Glutamatergic neuron (in vitro differentiated cells): ENCODE results near the gene EXOG. TPM values are rescaled to one million over a fixed set of nuclear protein-coding genes. Genes with fewer than 3 reads are reported as not detected.

Experiments used
- DNase-seq: peaks from one replicate; pipeline ENCODE4 v3.0.0; 2022
- H3K27ac Mint-ChIP-seq: one replicate; pipeline ENCODE4 v1.8.0; 2020; ENCODE audit warnings: mild to moderate bottlenecking, mixed read lengths, inconsistent platforms; ENCODE audit not compliant: unreplicated experiment
- H3K27me3 Mint-ChIP-seq: one replicate; pipeline ENCODE4 v1.8.0; 2020; ENCODE audit warnings: mild to moderate bottlenecking, moderate library complexity, mixed read lengths, inconsistent platforms; ENCODE audit not compliant: unreplicated experiment
- H3K36me3 Mint-ChIP-seq: one replicate; pipeline ENCODE4 v1.8.0; 2020; ENCODE audit warnings: mild to moderate bottlenecking, mixed read lengths, inconsistent platforms; ENCODE audit not compliant: unreplicated experiment
- H3K4me1 Mint-ChIP-seq: one replicate; pipeline ENCODE4 v1.8.0; 2020; ENCODE audit warnings: mild to moderate bottlenecking, low read depth, mixed read lengths, inconsistent platforms; ENCODE audit not compliant: unreplicated experiment
- H3K4me3 Mint-ChIP-seq: one replicate; pipeline ENCODE4 v1.8.0; 2020; ENCODE audit warnings: mild to moderate bottlenecking, mixed read lengths, inconsistent platforms; ENCODE audit not compliant: unreplicated experiment
- H3K9me3 Mint-ChIP-seq: one replicate; pipeline ENCODE4 v1.8.0; 2020; ENCODE audit warnings: mild to moderate bottlenecking, moderate library complexity, mixed read lengths, inconsistent platforms; ENCODE audit not compliant: unreplicated experiment
- long read RNA-seq: library from polyadenylated mRNA; unstranded; transcript quantifications from one replicate; pipeline ENCODE4 v2.0.0, GENCODE V29; 2020; ENCODE audit not compliant: unreplicated experiment
- total RNA-seq: library from RNA; stranded (reverse); fragmentation: NEBNext Ultra II Directional; extraction: Animal tissue kit (Norgen Biotek cat#: 25700); gene quantifications from one replicate; pipeline ENCODE4 v1.2.1, GENCODE V29; 2021; ENCODE audit not compliant: unreplicated experiment
- TF ChIP-seq, protein P1 (sequence below): fragments of 200-600 bp; sonication (generic); IDR thresholded peaks from one replicate; pipeline ENCODE4 v1.5.0; 2021; ENCODE audit not compliant: partially characterized antibody, unreplicated experiment

The EXOG gene, protein sequence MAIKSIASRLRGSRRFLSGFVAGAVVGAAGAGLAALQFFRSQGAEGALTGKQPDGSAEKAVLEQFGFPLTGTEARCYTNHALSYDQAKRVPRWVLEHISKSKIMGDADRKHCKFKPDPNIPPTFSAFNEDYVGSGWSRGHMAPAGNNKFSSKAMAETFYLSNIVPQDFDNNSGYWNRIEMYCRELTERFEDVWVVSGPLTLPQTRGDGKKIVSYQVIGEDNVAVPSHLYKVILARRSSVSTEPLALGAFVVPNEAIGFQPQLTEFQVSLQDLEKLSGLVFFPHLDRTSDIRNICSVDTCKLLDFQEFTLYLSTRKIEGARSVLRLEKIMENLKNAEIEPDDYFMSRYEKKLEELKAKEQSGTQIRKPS
- total RNA-seq = 20.9 TPM
- long read RNA-seq, partial matches to known transcripts = 0 of 9 reads
- long read RNA-seq, other reads (novel, unspliced or antisense) = 6 of 9 reads

DNA sequence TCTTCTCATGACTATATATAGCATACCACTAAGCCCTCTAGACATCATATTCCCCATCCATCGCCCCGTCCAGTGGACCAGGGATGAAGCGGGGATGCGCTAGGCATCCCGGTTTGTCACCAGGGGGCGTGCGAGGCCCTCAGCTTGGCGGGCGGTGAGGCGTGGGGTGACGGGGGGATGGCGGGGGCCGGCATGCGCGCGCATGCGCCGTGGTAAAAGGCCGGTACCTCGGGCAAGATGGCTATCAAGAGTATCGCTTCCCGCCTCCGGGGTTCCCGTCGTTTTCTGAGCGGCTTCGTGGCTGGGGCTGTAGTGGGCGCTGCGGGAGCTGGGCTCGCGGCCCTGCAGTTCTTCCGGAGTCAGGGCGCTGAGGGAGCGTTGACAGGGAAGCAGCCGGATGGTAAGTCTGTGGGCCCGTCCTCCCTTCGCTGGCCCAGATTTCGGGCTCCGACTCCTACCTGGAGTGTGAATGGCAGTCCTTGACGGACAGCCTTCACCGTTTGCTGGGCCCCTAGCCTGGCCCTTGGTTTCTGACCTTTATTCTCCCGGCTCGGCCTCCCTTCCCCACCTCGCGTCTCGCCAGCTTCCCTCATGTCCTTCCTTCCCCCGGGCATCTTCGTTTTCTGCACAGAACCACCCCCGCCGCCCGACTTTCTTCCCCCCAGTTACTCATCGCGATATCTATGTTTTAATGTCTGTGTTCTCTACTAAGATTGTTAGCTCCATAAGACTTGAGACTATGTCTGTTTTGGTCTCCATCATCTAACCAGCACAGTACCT is at the start of gene EXOG:
Gene EXOG, plus strand, starts transcription at position 210 of the 780 bp plus-strand sequence. Its CDS starts 28 bp downstream, at position 238.
- Mint-ChIP-seq H3K27ac (peak within 1 kb of the TSS; percentile 68), H3K9me3 (peaks cover 1% of the 10 kb centered on the region), H3K27me3 (no peaks in the 10 kb centered on the region), H3K4me1 (no peaks in the 10 kb centered on the region), H3K4me3 (peak within 1 kb of the TSS; percentile 87), H3K36me3 (no peaks in the 10 kb centered on the region)
- DNase-seq = peak; percentile 99
- TF ChIP-seq, protein P1, sequence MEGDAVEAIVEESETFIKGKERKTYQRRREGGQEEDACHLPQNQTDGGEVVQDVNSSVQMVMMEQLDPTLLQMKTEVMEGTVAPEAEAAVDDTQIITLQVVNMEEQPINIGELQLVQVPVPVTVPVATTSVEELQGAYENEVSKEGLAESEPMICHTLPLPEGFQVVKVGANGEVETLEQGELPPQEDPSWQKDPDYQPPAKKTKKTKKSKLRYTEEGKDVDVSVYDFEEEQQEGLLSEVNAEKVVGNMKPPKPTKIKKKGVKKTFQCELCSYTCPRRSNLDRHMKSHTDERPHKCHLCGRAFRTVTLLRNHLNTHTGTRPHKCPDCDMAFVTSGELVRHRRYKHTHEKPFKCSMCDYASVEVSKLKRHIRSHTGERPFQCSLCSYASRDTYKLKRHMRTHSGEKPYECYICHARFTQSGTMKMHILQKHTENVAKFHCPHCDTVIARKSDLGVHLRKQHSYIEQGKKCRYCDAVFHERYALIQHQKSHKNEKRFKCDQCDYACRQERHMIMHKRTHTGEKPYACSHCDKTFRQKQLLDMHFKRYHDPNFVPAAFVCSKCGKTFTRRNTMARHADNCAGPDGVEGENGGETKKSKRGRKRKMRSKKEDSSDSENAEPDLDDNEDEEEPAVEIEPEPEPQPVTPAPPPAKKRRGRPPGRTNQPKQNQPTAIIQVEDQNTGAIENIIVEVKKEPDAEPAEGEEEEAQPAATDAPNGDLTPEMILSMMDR = peak; percentile 82

DNA sequence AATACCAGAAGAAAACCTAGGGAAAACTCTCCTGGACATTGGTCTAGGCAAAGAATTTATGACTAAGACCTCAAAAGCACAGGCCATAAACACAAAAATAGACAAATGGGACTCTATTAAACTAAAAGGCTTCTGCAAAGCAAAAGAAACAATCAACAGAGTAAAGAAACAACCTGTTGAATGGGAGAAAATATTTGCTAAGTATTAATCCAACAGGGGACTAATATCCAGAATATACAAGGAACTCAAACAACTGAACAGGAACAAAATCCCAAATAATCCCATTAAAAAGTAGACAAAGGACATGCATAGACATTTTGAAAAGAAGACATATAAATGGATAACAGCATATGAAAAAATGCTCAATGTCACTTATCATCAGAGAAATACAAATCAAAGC is 49.3 kb upstream of the EXOG start:
- Mint-ChIP-seq H3K4me1 (no peaks in the 10 kb centered on the region), H3K4me3 (no peak overlapping the region), H3K9me3 (peaks cover 4% of the 10 kb centered on the region), H3K36me3 (no peaks in the 10 kb centered on the region), H3K27ac (no peak overlapping the region), H3K27me3 (peaks cover 2% of the 10 kb centered on the region)
- TF ChIP-seq, protein P1 = no peak
- DNase-seq = no peak

DNA sequence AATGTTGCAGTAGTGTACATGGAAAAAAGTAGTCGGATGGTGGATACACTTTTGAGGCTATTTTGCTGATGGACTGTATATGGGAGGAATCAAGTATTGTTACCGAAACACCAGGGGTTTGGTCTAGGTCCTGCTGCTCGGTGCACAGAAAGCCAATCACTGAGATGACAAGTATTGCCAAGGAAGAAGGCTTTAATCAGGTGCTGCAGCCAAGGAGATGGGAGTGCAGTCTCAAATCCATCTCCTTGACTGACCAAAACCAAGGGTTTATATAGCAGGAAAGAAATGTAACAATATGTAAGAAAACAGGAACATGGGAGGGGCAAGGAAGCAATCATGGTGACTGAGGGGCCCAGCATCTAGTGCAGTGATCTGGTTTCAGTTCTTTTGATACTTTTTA is 45.3 kb upstream of the EXOG start:
- TF ChIP-seq, protein P1 = no peak
- peaks cover 2% of the 10 kb centered on the region for H3K4me1 Mint-ChIP-seq
- H3K27ac Mint-ChIP-seq = no peak overlapping the region
- peaks cover 13% of the 10 kb centered on the region for H3K9me3 Mint-ChIP-seq
- no peak for DNase-seq
- H3K4me3 Mint-ChIP-seq = no peak overlapping the region
- peaks cover 18% of the 10 kb centered on the region for H3K27me3 Mint-ChIP-seq
- H3K36me3 Mint-ChIP-seq = no peaks in the 10 kb centered on the region

DNA sequence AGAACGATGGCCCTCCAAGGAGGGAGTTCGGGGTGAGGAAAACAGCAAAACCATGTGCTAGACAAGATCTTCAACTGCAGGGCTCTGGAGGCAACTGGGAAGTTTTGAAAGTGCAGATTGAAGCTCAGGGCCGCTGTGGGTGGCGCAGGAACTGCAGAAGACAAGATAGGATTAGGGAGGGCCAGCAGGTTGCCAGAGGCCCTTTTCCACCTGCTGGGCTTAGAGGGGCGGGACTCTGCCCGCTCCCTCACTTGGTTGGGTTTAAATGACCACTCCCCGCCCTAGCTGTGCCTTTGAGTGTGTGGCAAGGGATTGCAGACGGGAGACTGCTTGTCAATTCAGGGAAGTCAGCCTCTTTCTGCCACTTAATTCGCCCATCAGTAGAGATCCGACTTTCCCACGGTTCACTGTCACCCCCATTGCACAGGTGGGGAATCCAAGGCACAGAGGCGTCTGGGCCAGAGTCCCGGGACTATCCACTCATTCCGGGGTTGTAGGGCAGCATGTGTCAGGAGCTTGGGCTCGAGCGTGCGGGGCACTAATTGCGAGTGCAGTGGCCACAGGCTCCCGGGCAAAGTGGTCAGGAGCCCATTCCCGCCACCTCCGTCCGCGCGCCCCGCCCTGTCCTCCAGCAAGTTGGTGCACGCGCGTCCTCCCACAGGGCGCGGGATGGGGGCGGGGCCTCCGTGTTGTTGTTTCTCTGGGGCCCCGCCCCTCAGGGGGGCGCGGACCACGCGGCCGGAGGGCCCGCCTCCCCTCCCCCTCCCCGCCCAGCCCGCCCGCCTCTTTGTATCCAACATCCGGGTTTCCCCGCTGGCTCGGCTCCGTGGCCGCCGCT is 42.8 kb upstream of the EXOG start, which contains the start of gene ACVR2B:
Gene ACVR2B, plus strand, starts transcription at position 816 of the 838 bp plus-strand sequence. CDS start 433 bp downstream, outside the sequence.
- Mint-ChIP-seq H3K4me1 (peaks cover 12% of the 10 kb centered on the region), H3K36me3 (no peaks in the 10 kb centered on the region), H3K27ac (peak within 1 kb of the TSS; percentile 100), H3K27me3 (peaks cover 21% of the 10 kb centered on the region), H3K9me3 (peaks cover 13% of the 10 kb centered on the region), H3K4me3 (peak within 1 kb of the TSS; percentile 98)
- peak; percentile 89 for DNase-seq
- TF ChIP-seq, protein P1 = no peak
